AML-193 (cell line): ENCODE measurements around the gene SLC6A13.
"Not testable (repeated sequence)": the region's sequence is repeated elsewhere in the genome, so short reads cannot be mapped to it uniquely, and the experiment has no call there.

Source experiments
- DNase-seq, 2 experiments: peaks; one replicate each; lab custom pipeline; 2025; lab: John Stamatoyannopoulos, UW

Gene SLC6A13

GRCh38 chr12:233615-233968 is 29.0 kb downstream of the SLC6A13 start:
- DNase-seq: no peak

DNA sequence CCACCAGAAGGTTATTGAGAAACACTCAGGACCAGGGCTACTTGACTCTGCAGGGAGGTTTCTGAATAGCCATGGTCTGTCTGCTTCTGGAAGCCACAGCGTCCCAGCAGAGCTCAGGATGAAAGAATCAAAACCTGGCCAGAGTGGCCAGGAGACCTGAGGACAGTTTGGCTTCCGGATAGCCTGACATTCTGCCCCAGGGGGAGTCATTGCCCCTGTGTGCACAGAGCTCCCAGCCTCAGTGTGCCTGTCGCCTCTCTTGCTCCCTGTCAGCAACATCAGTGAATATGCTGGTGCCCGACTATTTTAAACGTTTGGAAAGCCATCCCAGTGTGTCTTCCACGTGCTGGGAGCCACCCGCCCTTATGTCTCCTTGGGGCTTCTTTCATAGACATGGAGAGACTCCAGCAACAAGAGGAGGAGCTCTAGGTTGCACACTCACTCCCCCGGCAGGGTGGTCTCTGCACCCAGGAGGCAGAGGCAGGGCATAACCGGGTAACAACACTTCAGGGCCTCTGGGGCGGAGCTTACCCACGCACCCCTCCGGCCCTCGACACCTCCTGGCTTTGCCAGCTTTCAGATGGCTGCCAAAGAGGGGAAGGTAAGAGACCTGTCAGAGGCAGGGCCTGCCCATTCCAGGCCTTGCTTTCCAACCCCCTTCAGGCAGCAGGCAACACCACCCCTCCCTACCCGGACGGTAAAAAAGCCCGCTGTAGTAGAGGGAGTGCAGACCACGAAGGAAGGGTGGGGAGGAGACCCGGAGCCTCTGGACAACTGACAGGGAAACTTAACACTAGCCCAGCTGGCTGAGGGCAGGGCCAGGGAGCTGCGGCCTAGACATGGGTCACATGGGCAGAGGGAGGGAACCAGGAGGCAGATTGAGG is 29.7 kb downstream of the SLC6A13 start:
- no peak for DNase-seq

DNA sequence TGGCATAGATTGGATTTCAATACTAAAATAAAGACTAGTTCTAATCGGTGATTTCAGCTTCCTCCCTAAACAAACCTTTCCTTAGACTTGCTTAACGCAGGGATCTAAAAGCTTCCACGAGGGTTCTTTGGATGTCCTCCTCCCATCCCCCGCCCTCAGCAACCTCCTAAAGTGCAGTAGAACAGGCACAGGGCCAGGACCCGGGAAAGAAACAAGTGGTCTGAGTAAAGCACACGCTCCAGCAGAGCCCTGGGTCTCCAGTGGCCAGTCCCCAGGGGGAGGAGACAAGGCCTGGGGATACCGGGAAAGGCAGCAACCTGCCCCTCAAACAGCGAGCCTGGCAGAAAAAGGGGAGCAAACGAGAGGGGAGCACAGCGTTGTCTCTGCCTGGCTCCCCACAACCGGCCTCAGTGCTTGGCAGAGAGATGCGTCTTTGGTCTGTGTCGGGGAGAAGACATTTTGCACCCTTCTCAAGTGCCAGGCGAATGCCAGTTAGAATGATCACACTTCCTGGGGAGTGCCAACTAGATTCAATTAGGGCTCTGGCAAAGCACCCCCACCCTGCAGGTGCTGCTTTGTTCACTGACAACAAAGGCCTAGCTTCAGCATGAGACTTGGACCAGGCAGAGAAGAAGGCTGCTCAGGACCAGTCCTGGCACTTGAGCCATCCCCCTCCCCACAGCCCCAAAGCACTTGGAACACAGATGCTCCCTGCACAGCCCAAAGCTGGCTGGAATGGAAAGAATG is 31.5 kb downstream of the SLC6A13 start:
- DNase-seq: no peak

DNA sequence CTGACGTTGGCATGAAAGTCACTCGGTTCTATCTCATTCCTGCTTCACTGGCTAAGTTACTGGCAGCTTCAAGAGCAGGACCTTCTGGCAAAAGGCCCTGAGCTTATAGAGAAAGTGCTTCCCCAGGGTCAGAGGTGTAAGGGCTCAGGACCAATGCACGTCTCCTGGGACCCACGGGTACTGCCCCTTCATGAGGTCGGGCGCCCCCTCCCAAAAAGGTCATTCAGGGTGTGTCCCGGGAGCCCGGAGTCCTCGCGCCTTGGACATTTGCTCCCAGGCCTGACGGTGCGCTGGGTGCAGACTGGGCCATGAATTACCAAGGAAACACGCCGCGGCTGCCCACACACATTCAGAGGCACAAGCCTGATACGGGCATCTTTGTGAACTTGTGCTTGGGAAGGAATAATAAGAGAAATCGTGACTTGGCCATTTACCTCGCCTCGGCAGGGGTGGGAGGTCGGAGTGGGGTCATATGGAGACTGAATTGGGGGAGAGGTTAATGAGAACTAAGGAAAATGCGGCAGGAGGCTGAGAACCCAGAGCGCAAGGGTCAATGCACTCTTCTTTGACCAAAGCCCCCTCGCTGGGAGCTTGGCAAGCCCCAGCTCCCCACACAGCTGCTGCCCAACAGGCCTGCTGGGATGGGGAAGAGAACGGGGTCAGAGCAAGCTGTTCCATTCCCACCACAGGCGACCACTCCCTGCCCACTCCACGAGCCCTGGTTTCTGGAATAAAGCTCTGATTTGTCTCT is 33.0 kb downstream of the SLC6A13 start:
- DNase-seq: no peak

GRCh38 chr12:228846-229200 is 33.8 kb downstream of the SLC6A13 start:
- no peak for DNase-seq

- DNase-seq: no peak
Observed at GRCh38 chr12:227923-228845, 34.5 kb downstream of the SLC6A13 start.

DNA sequence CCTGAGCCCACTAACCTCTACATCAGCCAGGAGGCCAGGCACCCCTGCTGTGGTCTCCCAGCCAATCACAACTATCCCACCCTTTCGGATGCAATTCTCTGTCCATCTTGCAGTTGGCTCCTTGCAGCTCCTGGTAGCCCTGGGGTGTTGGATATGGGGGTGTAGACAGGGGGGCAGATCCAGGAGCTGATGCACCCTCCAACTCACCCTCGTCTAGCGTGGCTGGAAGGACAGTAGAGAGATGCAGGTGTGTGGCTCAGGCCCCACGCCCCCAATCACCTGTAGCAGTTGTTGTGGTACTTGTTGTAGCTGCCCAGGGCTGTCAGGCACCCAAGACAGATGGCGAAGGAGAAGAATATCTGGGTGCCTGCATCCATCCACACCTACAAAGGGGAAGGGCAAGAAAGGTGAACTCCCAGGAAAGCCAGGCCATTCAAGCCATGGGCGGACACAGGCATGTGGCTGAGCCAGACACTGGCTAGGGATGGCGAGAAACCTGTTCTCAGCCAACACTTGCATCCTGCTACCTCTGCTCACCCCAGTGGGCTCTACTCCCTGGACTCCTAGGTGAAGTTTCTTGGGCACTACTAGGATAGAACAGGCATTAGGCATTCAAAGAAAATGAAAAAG is 35.2 kb downstream of the SLC6A13 start:
- DNase-seq: no peak

DNA sequence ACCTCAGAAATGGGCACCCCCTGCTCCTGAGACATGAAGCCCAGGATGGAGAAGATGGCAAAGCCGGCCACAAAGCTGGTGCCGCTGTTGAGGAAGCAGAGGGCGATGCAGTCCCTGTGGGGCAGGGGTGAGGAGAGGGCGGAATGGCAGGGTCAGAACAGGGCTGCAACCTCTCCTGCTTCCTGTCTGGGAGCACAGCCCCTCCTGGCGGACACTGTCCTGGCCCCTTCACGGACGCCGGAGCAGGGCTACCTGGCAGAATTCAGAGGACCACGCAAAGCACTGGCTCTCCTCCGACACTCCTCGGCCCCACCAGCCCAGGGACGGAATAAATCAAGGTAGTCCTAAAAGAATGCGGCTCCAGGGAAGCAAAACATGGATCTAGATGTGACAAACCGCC is 36.2 kb downstream of the SLC6A13 start:
- no peak for DNase-seq

DNA sequence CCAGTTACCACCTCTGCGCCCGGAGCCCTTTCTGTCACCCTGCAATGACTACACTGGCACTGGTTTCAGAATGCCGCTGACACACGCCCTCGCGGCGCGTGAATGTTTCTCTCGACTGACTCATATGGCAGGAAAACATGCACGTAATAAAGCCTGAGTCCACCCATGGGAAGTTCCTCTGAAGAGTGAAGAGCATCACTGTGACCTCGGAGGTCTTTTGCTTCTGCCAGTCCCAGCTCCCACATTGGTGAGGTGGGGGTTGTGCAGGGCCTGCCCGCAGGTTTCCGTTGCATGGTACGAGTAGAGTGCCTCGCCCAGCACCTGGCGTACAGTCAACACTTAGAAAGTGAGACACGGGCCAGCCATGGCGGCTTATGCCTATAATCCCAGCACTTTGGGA is 37.6 kb downstream of the SLC6A13 start:
- DNase-seq: no peak

DNA sequence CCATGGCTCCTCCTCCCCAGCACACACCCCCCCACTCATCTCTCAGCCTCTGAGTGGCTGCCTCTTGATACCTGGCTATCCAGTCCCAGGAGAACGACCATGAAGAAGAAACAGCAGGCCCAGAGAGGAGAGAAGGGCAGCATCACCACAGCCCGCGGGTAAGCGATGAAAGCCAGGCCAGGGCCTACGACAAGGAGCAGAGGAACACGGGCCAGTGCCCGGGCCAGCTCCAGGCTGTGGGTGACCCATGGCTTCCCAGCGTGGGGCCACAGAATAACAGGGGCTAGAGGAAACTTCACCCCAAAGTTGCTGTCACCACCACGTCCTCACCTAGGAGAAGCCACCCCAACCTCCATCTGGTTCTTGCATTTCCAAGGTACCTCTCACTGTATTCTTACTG is 38.3 kb downstream of the SLC6A13 start:
- no peak for DNase-seq

DNA sequence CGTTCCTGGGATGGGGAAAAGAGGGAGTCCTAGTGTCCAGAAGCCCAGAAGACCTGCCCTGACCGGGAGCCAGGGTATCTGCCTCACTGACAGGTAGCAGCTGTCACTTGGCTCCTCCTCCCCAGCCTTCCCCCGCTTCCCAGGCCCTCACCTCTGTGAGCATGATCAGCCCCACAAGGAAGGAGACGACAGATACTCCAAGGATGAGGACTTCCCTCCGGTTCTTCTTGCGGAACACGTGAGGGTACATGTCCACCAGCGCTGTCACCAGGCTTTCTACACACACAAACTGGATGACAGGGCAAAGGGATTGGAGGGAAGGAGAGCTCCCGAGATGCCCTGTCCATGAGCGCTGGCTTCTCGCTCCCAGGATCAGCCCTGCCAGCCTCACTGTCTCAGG is 38.8 kb downstream of the SLC6A13 start:
- no peak for DNase-seq

- no peak for DNase-seq
Observed at GRCh38 chr12:221736-222135, 40.9 kb downstream of the SLC6A13 start.

DNA sequence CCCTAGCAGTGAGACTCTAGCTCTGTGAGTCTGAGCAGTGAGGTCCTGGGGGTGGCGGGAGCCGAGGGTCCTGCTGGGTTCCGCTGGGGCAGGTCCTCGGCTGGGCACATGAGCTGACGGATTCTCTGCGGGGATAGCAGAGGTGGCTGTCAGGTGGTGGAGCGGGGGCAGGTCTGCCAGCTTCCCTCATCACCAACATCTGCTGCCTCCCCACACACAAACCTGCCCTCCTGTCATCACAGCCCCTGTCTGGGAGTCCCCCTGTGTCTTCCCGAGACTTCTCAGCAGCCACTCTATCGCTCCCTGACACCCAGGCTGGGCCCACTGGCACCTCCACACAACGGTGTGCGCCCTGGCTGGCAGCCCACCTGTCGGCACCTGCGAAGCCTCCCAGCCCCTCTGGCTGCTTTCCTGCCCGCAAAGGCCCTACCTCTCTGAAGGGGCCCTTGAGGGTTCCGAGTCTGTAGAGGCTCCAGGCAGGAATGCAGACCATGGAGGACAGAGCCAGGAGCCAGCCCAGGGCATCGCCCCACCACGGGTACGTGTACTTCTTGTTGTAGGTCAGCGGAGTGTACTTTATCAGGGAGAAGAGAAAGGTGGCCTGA is 41.6 kb downstream of the SLC6A13 start:
- DNase-seq: no peak

DNA sequence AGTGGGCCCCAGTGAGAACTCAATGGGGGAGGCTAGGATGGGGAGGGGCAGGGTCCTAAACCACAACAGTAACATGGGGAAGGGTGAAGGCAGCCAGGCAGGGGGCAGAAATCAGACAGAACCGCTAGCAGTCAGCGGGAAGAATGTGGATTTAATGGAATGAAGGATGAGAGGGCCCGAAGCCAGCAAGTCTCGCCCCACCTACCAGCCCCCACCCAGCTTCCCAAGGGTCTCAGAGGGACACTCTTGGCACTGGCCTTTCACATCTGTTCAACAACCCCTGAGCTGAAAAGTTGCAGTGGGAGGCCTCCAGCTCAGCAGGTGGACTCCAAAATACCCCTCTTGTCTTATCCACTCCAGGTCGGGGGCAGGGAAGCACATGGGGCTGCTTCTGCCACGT is 42.1 kb downstream of the SLC6A13 start:
- no peak for DNase-seq

GRCh38 chr12:219891-220352 is 42.7 kb downstream of the SLC6A13 start:
- DNase-seq: peak; percentile 60 to 74

GRCh38 chr12:218728-219590 is 43.7 kb downstream of the SLC6A13 start:
- no peak for DNase-seq

DNA sequence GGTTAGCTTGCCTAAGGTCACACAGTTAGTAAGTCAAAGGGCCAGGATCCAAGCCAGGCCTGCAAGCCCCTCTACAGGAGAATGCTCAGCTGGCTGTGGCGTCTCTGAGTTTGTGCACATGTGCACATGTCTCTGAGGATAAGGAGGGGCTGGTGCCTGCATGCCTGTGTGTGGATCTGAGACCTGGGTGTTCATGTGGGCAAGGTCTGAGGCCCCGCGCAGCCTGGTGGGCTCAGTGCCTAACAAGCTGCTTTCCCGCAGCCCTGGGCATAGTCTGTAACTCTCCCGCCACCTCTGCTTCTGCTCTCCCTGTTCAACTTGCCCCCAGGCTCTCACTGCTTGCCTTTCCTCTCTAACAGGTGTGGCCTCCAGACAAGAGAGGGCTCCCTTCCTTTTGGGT is 44.4 kb downstream of the SLC6A13 start:
- no peak for DNase-seq

- DNase-seq: not testable (repeated sequence)
Observed at GRCh38 chr12:217029-217428, 45.6 kb downstream of the SLC6A13 start.

GRCh38 chr12:215116-215515 is 47.5 kb downstream of the SLC6A13 start:
- no peak for DNase-seq
